ENCODE measurements around the gene ADRM1.

ADRM1 gene

DNA sequence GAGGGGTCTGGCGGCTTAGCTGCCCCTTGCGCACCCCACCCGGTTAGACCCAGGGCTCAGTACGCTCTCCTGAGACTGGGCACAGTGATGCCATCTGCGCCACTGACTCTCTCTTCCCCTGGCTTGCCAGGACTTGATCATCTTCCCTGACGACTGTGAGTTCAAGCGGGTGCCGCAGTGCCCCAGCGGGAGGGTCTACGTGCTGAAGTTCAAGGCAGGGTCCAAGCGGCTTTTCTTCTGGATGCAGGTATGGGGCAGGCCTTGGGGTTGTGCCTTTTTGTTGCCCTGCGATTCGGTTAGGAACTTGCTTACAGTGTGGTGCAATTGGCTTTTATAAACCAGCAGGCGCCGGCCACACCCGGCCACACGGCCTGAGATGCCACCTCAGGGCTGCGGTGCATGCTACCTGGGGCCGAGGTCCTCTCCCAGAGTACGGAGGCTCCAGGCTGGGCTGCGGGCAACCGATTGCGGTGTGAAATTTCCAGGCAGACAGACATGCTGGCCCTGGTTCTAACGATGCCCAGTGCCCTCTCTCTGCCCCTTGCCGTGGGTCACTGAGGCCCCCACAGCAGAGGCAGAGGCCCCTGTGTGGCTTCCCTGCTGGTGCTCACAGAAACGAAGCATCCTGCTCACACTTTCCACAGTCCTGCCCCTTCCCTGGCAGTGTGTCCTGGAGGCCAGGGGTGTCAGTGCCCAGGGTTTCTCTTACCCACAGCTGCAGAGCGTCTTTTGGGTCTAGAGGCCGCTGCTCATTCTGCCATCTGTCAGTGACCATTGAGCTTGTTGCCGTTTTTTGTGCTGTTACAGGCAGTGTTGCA lies 1.7 kb downstream of the ADRM1 start:
- H3K79me2 ChIP-seq (ENCODE audit: low read length), result peaks cover 40% of the 10 kb centered on the region
- no peak for TF ChIP-seq EZH2phosphoT487 (IDR thresholded peaks at IDR 0.05; ENCODE audit: low read depth)
- TF ChIP-seq, protein P1, sequence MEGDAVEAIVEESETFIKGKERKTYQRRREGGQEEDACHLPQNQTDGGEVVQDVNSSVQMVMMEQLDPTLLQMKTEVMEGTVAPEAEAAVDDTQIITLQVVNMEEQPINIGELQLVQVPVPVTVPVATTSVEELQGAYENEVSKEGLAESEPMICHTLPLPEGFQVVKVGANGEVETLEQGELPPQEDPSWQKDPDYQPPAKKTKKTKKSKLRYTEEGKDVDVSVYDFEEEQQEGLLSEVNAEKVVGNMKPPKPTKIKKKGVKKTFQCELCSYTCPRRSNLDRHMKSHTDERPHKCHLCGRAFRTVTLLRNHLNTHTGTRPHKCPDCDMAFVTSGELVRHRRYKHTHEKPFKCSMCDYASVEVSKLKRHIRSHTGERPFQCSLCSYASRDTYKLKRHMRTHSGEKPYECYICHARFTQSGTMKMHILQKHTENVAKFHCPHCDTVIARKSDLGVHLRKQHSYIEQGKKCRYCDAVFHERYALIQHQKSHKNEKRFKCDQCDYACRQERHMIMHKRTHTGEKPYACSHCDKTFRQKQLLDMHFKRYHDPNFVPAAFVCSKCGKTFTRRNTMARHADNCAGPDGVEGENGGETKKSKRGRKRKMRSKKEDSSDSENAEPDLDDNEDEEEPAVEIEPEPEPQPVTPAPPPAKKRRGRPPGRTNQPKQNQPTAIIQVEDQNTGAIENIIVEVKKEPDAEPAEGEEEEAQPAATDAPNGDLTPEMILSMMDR (IDR thresholded peaks at IDR 0.05; ENCODE audit: low read depth, low read length), result no peak
- H3K27ac ChIP-seq (ENCODE audit: low read length), result no peak overlapping the region

DNA sequence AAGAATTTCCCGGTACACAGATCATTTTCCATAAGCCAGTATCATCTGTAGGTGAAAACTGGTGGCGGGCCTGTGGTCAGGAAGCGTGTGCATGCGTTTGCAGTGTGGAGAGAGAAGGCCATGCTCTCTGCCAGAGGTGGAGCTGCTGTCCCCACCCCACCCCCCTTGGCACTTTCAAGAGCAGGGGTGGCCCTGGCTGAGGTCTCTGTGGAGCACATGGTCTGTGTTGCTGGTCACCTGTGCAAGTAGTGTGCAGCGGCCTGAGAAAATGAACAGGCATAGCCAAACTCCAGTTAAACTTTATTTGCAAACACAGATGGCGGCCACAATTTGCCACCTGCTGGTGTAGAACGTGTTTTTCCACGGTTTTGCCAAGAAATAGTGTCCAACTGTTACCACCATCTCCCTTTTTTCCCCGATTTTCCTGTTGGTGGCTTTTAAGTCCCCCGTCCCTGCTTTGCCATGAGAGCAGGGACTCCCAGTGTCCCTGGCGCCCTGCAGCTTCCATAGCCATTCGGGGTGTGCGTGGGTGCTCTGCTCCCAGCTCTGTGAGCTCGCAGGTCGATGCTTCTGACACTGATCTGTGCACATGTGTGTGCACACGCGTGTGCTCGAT lies 2.5 kb downstream of the ADRM1 start:
- Histone ChIP-seq H3K4me2 (ENCODE audit: low read length) (no peak overlapping the region), H3K4me3 (ENCODE audit: low read length) (no peak overlapping the region), H3K27ac (ENCODE audit: low read length) (no peak overlapping the region), H3K4me1 (ENCODE audit: low read length) (peaks cover 13% of the 10 kb centered on the region), H3K79me2 (ENCODE audit: low read length) (peaks cover 40% of the 10 kb centered on the region), H3K9me3 (ENCODE audit: insufficient read depth, low read length) (no peaks in the 10 kb centered on the region), H3K9ac (ENCODE audit: low read length) (no peak overlapping the region), H3K27me3 (ENCODE audit: low read depth, low read length) (no peaks in the 10 kb centered on the region), H3K36me3 (replicated peaks; ENCODE audit: low read depth, low read length) (peaks cover 44% of the 10 kb centered on the region), H4K20me1 (ENCODE audit: insufficient read depth, low read length) (peaks cover 28% of the 10 kb centered on the region), H2AFZ (ENCODE audit: low read depth, low read length) (no peak overlapping the region)
- TF ChIP-seq EZH2phosphoT487 (IDR thresholded peaks at IDR 0.05; ENCODE audit: low read depth), result no peak
- TF ChIP-seq, protein P1 (IDR thresholded peaks at IDR 0.05; ENCODE audit: low read depth, low read length), result no peak

More for the DNA sequence above, 1.7 kb downstream of the ADRM1 start:
- Histone ChIP-seq H3K9ac (ENCODE audit: low read length) (peak overlapping the region; percentile 86), H3K4me1 (ENCODE audit: low read length) (peaks cover 13% of the 10 kb centered on the region), H2AFZ (ENCODE audit: low read depth, low read length) (no peak overlapping the region), H3K9me3 (ENCODE audit: insufficient read depth, low read length) (no peaks in the 10 kb centered on the region), H4K20me1 (ENCODE audit: insufficient read depth, low read length) (peaks cover 28% of the 10 kb centered on the region), H3K27me3 (ENCODE audit: low read depth, low read length) (no peaks in the 10 kb centered on the region), H3K4me3 (ENCODE audit: low read length) (peak overlapping the region; percentile 98), H3K4me2 (ENCODE audit: low read length) (peak overlapping the region; percentile 99), H3K36me3 (replicated peaks; ENCODE audit: low read depth, low read length) (peaks cover 44% of the 10 kb centered on the region)

DNA sequence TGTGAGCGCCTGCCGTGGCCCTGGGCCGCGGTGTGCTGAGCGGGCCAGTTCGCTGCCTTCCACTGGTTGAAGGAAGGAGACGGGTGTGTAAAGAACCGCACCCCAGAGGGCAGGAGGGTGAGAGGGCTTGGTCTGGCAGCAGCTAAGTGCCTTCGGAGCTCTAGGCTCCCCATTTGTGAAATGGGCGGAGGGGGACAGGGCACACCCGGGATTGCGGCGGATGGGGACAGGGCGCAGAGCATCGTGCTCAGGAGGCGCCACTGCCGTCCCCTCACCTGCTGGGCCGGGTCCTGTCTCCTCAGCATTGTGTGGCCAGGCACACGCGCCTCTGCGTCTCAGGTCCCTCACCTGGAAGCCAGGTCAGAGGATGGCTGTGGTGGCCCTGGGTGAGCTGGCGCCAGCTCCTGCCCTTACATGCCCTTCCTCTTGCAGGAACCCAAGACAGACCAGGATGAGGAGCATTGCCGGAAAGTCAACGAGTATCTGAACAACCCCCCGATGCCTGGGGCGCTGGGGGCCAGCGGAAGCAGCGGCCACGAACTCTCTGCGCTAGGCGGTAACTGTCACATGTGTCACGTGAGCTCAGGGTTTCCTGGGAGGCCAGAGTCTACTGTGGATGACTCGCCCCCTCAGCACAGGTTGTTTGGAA lies 3.1 kb downstream of the ADRM1 start:
- no peak for TF ChIP-seq EZH2phosphoT487 (IDR thresholded peaks at IDR 0.05; ENCODE audit: low read depth)
- TF ChIP-seq, protein P1 (IDR thresholded peaks at IDR 0.05; ENCODE audit: low read depth, low read length), result no peak
- peaks cover 40% of the 10 kb centered on the region for H3K79me2 ChIP-seq (ENCODE audit: low read length)
- H3K4me3 ChIP-seq (ENCODE audit: low read length), result no peak overlapping the region
- H3K27ac ChIP-seq (ENCODE audit: low read length), result no peak overlapping the region
- H4K20me1 ChIP-seq (ENCODE audit: insufficient read depth, low read length), result peaks cover 28% of the 10 kb centered on the region
- peaks cover 13% of the 10 kb centered on the region for H3K4me1 ChIP-seq (ENCODE audit: low read length)
- peaks cover 44% of the 10 kb centered on the region for H3K36me3 ChIP-seq (replicated peaks; ENCODE audit: low read depth, low read length)
- H3K27me3 ChIP-seq (ENCODE audit: low read depth, low read length), result no peaks in the 10 kb centered on the region
- H3K4me2 ChIP-seq (ENCODE audit: low read length), result no peak overlapping the region
- no peak overlapping the region for H2AFZ ChIP-seq (ENCODE audit: low read depth, low read length)
- no peak overlapping the region for H3K9ac ChIP-seq (ENCODE audit: low read length)
- no peaks in the 10 kb centered on the region for H3K9me3 ChIP-seq (ENCODE audit: insufficient read depth, low read length)

Data from OCI-LY3 (cell line).